Nucleus accumbens (tissue), 56 donors: ENCODE measurements around the gene GPC3.
"Not testable (repeated sequence)": the region's sequence is repeated elsewhere in the genome, so short reads cannot be mapped to it uniquely, and the experiment has no call there.

ENCODE experiments used
- DNase-seq, 56 donors: peaks; one replicate each; lab custom pipeline; 2025; lab: John Stamatoyannopoulos, UW

Gene GPC3

DNA sequence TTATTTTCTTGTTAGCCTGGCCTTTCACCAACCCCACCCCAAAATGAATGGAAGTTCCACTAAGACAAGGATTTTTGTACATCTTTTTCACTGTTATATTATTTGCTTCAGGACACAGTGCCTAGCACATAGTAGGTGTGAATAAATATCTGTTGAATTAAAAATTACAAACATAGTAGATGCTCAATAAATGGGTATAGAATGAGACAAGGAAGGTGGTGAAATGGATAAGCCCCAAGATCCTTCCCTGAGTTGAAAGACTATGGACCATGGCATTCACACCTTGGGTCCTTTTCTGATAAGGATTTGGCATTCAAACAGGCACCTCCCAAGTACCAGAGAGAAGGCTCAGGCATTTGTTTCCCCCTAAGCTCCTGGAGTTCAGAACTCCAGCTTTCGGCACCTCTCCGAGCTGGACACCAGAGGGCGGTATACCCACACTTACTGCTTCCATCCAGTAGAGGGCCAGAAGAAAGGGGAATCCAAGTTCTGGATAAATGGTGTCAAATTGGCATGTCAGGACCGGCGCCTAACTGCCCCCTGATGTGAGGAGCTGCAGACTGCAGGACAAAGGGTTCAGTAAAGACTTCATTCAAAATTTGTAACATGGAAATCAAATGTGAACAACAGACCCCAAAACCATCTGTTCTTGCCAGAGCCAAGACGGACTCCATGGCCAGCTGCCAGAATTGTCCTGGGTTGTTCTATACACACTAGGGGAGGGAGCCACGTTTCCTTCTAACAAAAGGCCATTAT lies 193.0 kb downstream of the GPC3 start:
- DNase-seq, result peak in 53 of 56 donors; percentile 0 to 86 (median 49)

DNA sequence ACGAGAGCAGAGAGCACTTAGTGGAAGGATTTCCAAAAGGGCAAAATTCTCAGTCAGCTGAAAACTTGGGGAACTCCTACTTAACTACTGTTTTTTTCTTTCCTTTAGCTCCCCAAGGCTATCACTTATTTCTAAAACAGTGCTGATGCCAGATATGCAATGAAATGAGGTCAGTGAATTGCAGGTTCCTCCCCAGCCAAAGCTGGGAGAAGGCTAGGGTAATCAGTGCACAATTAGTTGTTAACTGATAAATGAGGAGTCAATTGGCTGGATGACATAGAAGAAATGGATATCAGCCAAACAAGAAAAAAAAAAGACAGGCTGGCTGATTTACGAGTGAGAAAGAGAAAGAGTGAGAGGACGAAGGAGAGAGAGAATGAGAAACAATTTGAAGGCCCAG lies 195.6 kb downstream of the GPC3 start:
- DNase-seq, result no peak

DNA sequence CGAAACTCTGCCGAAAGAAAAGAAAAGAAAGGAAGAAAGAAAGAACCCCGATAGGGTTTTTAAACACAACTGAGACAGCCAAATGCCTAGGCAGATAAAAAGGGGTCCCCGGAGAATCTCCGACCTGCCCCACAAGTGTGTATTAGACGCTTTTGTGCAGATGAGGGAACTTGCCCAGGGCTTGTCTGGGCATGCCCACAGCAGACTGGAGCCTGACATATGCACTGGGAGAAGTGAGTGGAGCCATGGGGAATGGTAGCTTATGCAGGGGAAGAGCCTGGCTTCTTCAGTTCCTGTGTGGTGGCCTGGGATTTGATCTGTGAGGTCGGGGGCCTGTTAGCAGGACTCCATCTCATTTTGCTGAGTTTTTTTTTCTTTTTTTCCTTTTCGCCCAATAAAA lies 199.0 kb downstream of the GPC3 start:
- no peak for DNase-seq

DNA sequence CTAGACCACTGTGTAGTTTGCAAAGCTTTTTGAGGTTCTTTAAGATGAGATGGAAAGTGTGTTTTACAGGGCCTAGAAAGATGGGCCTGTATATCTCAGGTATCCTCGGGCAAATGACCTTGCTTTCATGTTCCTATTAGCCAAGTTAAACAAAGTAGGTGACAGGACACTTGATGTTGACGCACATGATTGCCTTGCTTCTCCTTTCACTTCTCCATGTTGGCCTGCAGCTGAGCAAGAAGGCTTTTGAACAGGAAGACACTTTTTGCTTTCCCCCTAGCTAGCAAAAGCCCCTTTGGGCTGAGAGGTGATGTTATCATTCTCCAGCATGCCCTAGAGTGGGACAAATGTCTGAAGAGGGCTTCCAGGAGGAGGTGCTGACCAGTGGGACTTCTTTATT lies 202.1 kb downstream of the GPC3 start:
- DNase-seq, result peak in 1 of 56 donors; percentile 1

DNA sequence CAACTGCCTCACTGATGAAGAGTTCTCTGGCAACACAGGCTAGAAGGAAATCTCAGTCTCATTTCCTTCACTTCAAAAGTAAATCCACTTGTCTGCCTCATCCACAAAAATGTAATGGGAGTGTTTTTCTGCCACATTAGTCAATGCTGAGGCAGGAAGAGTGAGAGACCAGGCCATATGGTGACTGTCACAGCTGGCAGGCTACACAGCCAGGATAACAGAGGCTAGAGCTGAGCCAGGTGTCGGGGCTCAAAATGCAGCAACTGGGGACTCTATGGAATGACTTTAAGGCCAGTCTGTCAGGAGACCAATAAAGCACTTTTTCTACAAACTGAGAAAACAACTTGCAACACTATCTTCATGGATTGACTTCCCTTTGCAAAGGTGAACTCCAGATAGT lies 204.2 kb downstream of the GPC3 start:
- DNase-seq, result no peak

DNA sequence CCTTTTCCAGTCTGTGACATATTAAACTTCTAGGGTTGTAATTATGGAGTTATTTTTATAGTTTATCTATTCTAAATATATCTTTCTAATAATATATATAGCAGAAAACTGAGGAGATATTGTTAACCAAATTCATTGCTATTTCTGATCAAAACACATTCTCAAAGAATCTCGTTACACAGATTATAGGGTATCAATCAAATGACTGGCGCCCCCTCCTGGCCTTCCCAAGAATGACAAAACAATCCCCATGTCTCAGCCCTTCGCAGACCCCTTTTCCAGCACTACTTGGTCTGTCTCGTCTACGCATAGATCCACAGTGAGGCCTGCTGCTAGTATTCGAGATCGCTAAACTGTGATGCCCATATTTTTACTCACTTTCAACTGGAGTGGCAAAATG lies 209.3 kb downstream of the GPC3 start:
- peak in 5 of 56 donors; percentile 0 to 11 (median 3) for DNase-seq

DNA sequence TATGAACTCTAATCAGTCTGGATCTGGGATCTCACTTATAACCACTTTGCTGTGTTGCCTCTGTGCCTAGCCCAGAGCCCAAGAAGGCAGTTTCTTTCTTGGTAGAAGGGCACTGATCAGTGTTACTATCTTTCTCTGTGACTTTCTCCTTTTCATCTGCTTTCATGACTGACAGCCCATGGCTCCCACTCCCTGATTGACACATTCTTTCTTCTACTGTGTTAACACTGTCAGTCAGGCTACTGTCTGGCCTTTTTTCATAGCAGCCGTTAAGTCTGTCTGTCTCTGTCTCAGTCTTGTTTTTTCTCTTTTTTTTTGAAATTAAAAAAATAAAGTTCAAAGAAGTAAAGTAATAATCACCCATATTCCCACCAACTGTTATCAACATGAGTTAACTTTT lies 210.6 kb downstream of the GPC3 start:
- DNase-seq, result no peak

DNA sequence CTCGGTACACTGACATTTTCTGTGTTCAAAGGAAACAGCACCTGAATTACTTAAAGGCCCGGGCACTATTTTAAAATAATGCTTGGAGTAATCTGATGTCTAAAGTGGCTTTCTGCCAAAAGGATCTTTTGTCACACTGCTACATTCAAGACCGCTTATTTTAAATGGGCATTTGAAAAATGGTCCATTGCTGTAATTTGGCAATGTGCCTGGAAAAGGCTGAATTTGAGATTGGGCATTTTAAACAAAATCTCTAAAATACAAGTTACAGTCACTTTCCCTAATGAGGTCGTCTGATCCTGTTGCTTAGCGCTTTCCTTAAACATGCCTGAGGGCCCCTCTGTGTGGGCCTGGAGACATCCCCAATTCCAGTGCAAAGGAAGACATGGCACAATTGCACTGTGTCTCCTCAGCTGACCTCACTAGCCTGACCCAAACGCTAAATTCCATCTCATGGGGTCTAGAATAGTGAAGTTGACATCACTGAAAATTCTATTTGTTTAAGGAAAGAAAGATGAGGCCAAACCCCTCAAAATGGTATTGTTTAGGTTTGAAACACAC lies 214.2 kb downstream of the GPC3 start:
- DNase-seq, result peak in 1 of 56 donors; percentile 0

DNA sequence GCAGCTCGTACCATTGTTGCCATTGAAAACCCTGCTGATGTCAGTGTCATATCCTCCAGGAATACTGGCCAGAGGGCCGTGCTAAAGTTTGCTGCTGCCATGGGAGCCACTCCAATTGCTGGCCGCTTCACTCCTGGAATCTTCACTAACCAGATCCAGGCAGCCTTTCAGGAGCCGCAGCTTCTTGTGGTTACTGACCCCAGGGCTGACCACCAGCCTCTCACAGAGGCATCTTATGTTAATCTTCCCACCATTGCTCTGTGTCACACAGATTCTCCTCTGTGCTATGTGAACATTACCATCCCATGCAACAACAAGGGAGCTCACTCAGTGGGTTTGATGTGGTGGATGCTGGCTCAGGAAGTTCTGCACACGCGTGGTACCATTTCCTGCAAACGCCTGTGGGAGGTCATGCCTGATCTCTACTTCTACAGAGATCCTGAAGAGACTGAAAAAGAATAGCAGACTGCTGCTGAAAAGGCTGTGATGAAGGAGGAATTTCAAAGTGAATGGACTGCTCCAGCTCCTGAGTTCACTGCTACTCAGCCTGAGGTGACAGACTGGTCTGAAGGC lies 222.3 kb downstream of the GPC3 start:
- not testable (repeated sequence) for DNase-seq

DNA sequence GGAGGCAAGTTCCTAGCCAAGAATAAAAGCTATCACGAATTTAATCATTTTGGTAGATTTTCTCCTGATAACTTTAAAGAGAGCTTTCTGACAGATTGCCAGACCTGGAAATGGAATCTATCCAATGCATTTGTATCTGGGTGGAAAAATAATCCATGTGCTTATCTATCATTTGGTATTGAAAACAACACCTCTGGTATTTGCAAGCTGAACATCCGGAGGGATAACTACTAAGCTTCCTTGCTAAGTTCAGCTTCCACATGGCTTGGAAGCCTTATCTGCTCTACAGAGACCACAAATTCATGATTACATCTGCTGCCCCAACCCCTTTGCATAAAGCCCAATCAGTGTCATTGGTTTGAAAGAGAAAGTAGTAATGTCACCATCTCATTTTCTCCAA lies 230.7 kb downstream of the GPC3 start:
- no peak for DNase-seq

DNA sequence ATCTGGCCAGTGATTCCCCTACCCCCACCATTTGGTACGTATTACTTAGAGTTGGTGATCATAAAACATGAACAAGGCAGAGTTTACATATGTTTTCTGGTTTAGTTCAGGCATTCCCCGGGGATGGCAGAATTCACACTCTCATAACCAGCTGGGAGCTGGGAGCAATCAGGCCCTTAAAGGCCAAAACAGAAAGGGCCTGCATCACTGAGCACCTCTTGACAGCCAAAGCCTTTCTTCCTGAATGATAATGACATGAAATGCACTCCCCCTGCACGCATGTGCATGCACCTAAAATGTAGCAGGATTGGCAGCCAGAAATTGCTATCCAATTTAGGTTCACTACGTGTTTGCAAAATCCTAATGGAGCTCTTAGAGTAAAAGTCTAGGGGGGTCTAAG lies 235.4 kb downstream of the GPC3 start:
- DNase-seq, result no peak

DNA sequence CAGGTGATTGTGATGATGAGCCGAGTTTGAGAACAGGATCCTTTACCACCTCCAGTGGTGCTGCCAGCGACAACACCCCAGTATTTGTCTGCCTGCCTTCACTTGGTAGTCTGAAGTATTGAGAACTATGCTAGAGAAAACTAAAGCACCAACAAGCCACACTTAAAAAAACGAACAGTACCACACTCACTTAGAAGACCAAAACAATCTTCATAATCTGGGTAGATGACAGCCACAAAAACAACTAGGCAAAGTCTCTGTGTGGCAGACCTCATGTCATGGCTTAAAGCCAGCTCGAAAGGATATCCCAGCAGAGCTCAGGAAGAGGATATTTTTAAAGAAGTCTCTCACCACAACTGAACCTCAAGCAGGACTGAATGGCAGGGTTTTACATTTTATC lies 236.0 kb downstream of the GPC3 start:
- DNase-seq, result no peak

DNA sequence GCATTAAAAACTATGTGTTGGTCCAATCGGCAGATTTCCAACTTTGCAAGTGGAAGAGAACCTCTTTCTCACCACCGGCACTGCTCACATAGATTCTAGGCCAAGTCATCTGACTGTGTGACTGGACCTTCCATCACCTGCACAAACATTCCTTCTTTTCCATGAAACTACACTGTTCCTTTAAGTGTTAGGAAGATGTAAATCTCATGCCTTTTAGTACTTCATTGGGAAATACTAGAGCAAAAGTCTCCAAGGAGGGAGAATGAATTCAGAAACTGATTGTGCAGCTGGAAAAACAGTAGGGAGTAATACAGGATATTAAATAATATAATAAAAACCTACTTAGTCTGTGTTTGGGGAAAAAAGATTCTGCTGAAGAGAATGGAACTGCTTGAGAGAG lies 238.2 kb downstream of the GPC3 start:
- no peak for DNase-seq

DNA sequence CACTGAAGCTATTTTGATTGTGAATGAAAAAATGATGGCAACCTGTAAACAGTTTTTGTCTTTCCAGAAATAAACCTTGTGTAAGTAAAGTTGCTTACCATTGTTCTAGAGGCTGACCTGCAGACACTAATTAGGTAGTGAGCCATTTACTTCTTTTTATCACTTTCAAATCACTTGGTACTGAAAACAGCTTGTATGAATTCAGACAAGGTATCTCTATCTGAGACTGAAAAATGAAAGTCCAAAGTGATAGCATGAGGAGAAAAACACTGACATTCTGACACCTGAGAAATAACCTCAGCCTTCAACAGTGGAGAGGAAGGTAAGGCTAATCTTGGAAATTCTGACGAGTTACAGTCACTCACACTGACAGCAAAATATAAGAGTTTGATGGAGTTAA lies 238.8 kb downstream of the GPC3 start:
- no peak for DNase-seq

DNA sequence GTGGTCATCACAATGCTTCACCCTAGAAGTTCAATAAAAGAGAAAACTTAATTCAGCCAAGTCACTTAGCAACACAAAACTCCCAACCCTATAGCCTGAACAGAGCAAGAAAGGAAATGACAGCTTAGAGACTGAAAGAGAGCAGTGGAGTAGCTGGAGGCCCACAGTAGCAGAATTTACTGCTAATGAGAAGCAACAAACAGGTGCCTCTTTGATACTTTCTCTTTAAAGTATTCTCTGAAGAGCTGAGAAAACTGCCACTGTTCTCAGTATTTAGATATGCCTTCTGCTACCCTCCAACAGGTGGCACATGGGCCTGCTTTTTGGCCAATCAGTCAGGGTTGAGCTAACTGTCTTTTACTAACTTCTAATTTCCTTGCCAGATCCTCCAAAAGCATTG lies 240.0 kb downstream of the GPC3 start:
- no peak for DNase-seq

DNA sequence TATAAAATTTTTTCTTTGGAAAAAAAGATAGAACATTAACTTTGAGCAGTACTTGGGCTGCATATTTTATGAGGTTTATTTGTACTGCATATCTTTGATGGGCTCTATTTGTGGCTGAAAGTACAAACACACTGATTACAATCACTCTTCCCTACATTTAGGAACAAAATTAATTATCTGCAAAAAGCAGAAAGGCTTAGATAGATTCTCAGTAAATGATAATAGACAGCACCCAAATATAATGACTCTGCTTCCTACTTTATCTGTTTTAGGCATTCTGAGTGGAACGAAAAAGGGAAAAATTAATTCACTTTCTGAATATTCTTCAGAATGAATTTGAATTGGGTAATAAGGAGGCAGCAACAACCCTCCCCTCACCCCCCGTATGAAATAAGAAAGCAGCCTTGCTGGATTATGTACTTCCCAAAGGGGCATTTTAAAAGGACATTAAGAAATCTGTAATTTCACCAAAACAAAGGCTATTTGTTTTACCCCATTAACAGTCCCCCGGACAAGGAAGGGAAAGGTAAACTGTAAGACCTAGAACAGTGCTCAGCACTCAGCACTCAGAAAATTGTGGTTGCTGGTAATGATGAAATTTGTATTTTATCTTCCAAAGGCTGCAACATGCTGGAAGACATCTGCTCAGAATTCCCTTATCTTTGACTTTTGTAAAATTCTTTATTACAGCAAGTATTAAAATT lies 242.6 kb downstream of the GPC3 start:
- no peak for DNase-seq

DNA sequence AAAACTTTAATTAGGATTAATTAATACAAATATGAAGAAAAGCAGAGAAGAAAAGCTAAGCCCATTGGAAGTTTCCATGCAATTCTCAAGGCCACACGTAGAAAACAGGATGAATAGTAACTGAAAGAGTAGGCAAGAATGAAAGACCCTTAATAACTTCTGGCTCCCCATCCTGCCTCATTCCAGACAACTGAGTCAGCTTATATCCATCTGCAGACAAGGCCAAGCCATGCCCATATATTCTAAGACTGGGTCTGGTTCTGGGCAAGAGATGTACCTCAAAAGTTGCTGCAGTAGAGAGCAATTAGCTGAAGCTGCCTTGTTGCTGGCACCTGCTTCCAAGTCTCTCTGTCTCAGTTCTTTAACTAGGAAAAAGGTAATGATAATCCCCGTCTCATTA lies 244.1 kb downstream of the GPC3 start:
- no peak for DNase-seq

DNA sequence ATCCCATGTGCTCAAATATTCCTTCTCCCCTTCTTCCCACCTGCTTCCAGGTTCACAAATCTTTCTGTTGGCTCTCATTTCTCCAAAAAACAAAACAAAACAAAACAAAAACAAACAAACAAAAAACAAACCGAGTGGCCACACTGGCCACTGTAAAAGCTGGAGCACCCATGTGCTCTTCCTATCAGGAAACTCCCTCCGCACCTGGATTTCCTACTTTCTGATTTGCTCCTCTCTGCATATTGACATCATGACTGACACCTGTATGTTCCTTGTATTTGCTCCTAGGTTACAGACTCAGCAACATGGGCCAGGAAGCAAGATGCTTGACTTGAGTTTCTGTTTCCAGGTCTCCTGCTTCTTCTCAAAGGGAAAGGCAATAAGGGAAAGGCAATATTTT lies 258.8 kb downstream of the GPC3 start:
- DNase-seq, result no peak

DNA sequence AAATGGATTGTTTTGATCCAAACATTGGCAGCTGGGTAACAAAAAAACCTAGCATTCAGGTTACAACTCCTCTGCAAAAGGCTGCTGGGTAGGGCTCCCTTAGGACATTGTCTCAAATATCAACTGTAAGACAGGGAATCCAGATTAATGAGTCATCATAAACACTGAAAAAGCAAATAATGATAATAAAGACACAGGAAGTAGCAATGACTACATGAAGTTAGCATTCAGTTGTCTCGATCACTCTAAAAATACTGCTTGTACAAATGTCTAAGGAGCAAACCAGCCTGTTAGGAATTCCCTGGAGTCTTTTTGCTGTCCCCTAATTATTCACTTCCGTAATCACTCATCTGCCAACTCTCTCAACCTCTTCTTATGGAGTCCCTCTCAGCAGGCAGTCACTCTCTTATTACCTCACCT lies 259.2 kb downstream of the GPC3 start:
- DNase-seq, result no peak

DNA sequence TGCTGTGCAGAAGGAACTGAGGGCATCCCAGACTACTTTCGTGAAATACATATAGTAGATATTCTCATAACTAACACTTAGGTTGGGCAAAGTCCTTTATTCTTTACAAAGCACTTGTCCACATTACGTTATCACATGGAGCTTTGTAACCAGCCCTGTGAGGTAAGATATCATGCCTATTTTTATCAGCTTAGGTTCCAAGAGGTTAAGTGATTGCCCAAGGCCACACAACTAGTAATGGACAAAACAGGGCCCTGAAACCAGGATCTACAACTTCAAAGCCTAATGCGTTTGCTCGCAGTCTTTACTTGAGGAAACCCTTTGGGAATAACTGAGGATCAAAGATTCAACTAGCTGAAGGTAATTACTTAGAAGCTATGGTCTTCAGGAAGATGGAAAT lies 261.5 kb downstream of the GPC3 start:
- no peak for DNase-seq

DNA sequence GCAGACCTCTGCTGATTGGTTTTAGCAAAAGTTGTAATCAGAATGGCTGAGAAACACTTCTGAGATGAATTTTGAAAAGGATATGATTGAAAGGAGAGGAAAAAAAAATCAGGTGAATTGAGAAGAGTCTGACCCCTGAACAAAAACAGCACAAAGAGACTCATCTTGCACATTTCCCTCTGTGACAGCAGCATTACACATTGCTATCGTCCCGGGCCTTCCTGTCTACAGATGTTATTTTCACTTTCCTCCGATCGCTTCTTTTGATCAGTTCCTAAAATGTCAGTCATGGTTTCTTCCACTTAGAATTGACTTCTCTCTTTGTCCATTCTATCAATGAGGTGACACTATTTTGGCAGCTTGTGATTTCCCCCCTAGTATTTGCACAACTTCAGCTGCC lies 262.6 kb downstream of the GPC3 start:
- DNase-seq, result no peak

DNA sequence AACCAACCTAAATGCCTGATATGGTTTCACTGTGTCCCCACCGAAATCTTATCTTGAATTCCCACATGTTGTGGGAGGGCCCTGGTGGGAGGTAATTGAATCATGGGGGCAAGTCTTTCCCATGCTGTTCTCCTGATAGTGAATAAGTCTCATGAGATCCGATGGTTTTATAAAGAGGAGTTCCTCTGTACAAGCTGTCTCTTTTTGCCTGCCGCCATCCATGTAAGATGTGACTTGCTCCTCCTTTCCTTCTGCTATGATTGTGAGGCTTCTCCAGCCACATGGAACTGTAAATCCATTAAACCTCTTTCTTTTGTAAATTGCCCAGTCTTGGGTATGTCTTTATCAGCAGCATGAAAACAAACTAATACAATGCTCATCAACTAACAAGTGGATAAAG lies 265.1 kb downstream of the GPC3 start:
- DNase-seq, result not testable (repeated sequence)
